HepG2 (cell line): ENCODE measurements around the gene IMPACT. TPM values are rescaled to one million over a fixed set of nuclear protein-coding genes. Genes with fewer than 3 reads are reported as not detected.

Source experiments
- BRCA1 ChIP-seq: sonication (generic); formaldehyde crosslinking; IDR thresholded peaks from 2 replicates; pipeline ENCODE4 v1.4.0; 2020; ENCODE audit warnings: missing genetic modification reagents
- EZH2 ChIP-seq: conservative IDR thresholded peaks from 2 replicates; pipeline ENCODE4 v1.6.1; 2012; ENCODE audit warnings: mild to moderate bottlenecking, low read depth, low read length, moderate library complexity
- GTF2F1 ChIP-seq: fragments of 150-350 bp; IDR thresholded peaks from 2 replicates; pipeline ENCODE4 v1.6.1; 2014; ENCODE audit warnings: low read length
- GZF1 ChIP-seq: sonication (generic); formaldehyde crosslinking; IDR thresholded peaks from 2 replicates; pipeline ENCODE4 v1.5.1; 2020; ENCODE audit warnings: mild to moderate bottlenecking, missing genetic modification reagents
- MBD4 ChIP-seq: IDR thresholded peaks from 2 replicates; pipeline ENCODE4 v1.6.1; 2012; ENCODE audit warnings: low read length, inconsistent platforms, borderline replicate concordance
- MEIS2 ChIP-seq: sonication (generic); formaldehyde crosslinking; IDR thresholded peaks from 2 replicates; pipeline ENCODE4 v1.9.0; 2021; ENCODE audit warnings: mild to moderate bottlenecking, missing genetic modification reagents
- NFKBIZ ChIP-seq: IDR thresholded peaks from 2 replicates; pipeline ENCODE4 v1.6.1; 2018; ENCODE audit warnings: missing genetic modification reagents, missing compliant biosample characterization
- NPAS2 ChIP-seq: sonication (generic); formaldehyde crosslinking; IDR thresholded peaks from 2 replicates; pipeline ENCODE4 v1.8.0; 2022; ENCODE audit warnings: mild to moderate bottlenecking, missing genetic modification reagents, borderline replicate concordance
- SCMH1 ChIP-seq: sonication (generic); formaldehyde crosslinking; IDR thresholded peaks from 2 replicates; pipeline ENCODE4 v1.9.0; 2021; ENCODE audit warnings: missing genetic modification reagents, mild to moderate bottlenecking, borderline replicate concordance
- SNAI1 ChIP-seq: sonication (generic); formaldehyde crosslinking; IDR thresholded peaks from 2 replicates; pipeline ENCODE4 v1.5.0; 2020; ENCODE audit warnings: mild to moderate bottlenecking, missing genetic modification reagents, borderline replicate concordance
- SRSF1 ChIP-seq: fragments of 200-400 bp; formaldehyde crosslinking; optimal IDR thresholded peaks from 2 replicates; pipeline ENCODE3; 2017; ENCODE audit warnings: mild to moderate bottlenecking, low read depth, low read length, moderate library complexity
- ZEB1 ChIP-seq: IDR thresholded peaks from 2 replicates; pipeline ENCODE4 v1.6.1; 2012; ENCODE audit warnings: mild to moderate bottlenecking, low read depth, inconsistent platforms; ENCODE audit not compliant: insufficient replicate concordance
- ZFP36 ChIP-seq: fragments of 150-350 bp; IDR thresholded peaks from 2 replicates; pipeline ENCODE4 v1.6.1; 2018; ENCODE audit warnings: borderline replicate concordance, low read length, low read depth; ENCODE audit not compliant: partially characterized antibody
- ZFY ChIP-seq: sonication (generic); formaldehyde crosslinking; IDR thresholded peaks from 2 replicates; pipeline ENCODE4 v1.4.0; 2020; ENCODE audit warnings: missing genetic modification reagents
- ZKSCAN5 ChIP-seq: sonication (generic); formaldehyde crosslinking; IDR thresholded peaks from 2 replicates; pipeline ENCODE4 v1.5.1; 2020; ENCODE audit warnings: mild to moderate bottlenecking, missing genetic modification reagents
- ZNF234 ChIP-seq: sonication (generic); formaldehyde crosslinking; conservative IDR thresholded peaks from 2 replicates; pipeline ENCODE4 v1.5.1; 2020; ENCODE audit warnings: mild to moderate bottlenecking, missing genetic modification reagents
- ZNF766 ChIP-seq: sonication (generic); formaldehyde crosslinking; IDR thresholded peaks from 2 replicates; pipeline ENCODE4 v1.5.0; 2020; ENCODE audit warnings: missing genetic modification reagents, borderline replicate concordance
- polyA plus RNA-seq, 8 experiments: library from polyadenylated mRNA; depleted of rRNA in 3 of 8; stranded (reverse) in 7 of 8; unstranded in 1 of 8; fragments of >200 nt; fragmentation: Illumina TruSeq in 4 of 8; extraction: Trizol in 4 of 8; gene quantifications; 2 replicates each; pipeline versions ENCODE4 v1.2.1 to v1.2.3, GENCODE V29; 2011 to 2016; ENCODE audit warnings: low read depth in 4 of 8, missing spikeins in 1 of 8, mixed read lengths in 1 of 8; ENCODE audit not compliant: insufficient read depth in 1 of 8
- total RNA-seq, 5 experiments: library from RNA; depleted of rRNA; stranded (reverse); fragments of >200 nt; fragmentation: Illumina TruSeq; extraction: Trizol; gene quantifications; 2 replicates each; pipeline ENCODE4 v1.2.3, GENCODE V29; 2016; ENCODE audit warnings: low read depth in 1 of 5
- TF ChIP-seq, protein P1 (sequence below), 2 experiments: sonication (generic) in 1 of 2; formaldehyde crosslinking in 1 of 2; IDR thresholded peaks; 2 replicates each; pipeline versions ENCODE4 v1.4.0 to v1.6.1; 2018 to 2020; ENCODE audit warnings: missing genetic modification reagents in 2 of 2, borderline replicate concordance in 1 of 2, low read depth in 1 of 2, mild to moderate bottlenecking in 1 of 2, missing biosample characterization in 1 of 2
- TF ChIP-seq, protein P2 (sequence below): sonication (generic); formaldehyde crosslinking; IDR thresholded peaks from 2 replicates; pipeline ENCODE4 v1.4.0; 2020; ENCODE audit warnings: missing genetic modification reagents
- TF ChIP-seq, protein P3 (sequence below): sonication (generic); formaldehyde crosslinking; IDR thresholded peaks from 2 replicates; pipeline ENCODE4 v1.8.1; 2023; ENCODE audit warnings: missing genetic modification reagents, mild to moderate bottlenecking, borderline replicate concordance
- TF ChIP-seq, protein P4 (sequence below): sonication (generic); formaldehyde crosslinking; IDR thresholded peaks from 2 replicates; pipeline ENCODE4 v1.4.0; 2020; ENCODE audit warnings: missing genetic modification reagents, borderline replicate concordance
- TF ChIP-seq, protein P5 (sequence below): sonication (generic); formaldehyde crosslinking; IDR thresholded peaks from 2 replicates; pipeline ENCODE4 v1.9.0; 2021; ENCODE audit warnings: missing genetic modification reagents, borderline replicate concordance
- TF ChIP-seq, protein P6 (sequence below): IDR thresholded peaks from 2 replicates; pipeline ENCODE4 v1.6.1; 2012; ENCODE audit warnings: inconsistent platforms

Gene IMPACT
- total and polyA plus RNA-seq, 2 of the 13 experiments (the other 11 are each of a cell fraction or from before 2014, with no cell fraction given), result 5.0 to 7.7 TPM

DNA sequence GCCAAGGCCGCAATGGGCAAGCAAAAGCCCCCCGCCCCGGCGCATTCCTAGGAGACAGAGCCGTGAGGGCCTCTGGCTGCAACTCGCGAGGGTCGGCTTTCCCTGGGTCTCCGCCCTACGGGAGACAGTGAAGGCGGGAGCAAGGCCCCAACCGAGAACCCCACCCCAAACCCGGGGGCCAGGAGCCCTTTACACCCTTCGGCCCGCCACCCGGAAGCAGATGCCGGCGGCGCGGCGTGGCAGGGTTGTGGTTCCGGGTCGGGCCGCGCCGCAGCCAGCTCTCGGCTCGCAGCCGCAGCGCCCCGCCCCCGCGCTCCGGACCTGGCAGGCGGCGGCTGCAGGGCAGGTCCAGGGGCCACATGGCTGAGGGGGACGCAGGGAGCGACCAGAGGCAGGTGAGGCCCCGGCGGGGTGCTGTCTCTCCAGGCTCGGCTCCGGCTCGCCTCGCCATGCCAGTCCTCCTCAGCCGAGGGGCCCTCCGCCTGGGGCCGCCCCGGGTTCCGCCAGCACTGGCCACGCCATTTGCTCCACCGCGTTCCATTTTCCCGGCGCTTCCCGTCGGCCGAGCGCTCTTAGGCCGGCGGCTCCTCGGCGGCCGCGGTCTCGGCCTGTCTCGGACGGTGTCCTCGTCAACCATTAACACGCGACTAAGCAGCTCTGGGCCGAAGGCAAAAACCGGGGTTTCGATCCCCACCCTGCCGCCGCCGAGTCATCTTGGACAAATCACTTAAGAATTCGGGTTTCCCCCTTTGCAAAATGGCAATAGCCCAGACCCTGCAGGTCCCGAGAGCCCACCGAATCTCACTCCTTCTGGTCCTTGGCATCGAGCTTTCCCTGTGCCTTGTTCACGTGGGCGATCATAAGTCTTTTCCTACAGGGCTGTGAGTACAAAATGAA, at the start of gene IMPACT (continued):
- TF ChIP-seq, protein P1, sequence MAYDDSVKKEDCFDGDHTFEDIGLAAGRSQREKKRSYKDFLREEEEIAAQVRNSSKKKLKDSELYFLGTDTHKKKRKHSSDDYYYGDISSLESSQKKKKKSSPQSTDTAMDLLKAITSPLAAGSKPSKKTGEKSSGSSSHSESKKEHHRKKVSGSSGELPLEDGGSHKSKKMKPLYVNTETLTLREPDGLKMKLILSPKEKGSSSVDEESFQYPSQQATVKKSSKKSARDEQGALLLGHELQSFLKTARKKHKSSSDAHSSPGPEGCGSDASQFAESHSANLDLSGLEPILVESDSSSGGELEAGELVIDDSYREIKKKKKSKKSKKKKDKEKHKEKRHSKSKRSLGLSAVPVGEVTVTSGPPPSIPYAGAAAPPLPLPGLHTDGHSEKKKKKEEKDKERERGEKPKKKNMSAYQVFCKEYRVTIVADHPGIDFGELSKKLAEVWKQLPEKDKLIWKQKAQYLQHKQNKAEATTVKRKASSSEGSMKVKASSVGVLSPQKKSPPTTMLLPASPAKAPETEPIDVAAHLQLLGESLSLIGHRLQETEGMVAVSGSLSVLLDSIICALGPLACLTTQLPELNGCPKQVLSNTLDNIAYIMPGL (CRISPR knock-in tag; IDR thresholded peaks at IDR 0.05; ENCODE audit: borderline replicate concordance in 1 of 2, low read depth in 1 of 2), result peak; percentile 50 to 67; a peak in 1 of 4 replicates
- TF ChIP-seq GTF2F1 (no peak), ZEB1 (no peak), ZNF766 (no peak), MBD4 (no peak), NPAS2 (CRISPR knock-in tag) (no peak), ZNF234 (no peak), SNAI1 (0 out of 2 replicates have a peak, but pooled peaks have one; percentile 47), NFKBIZ (no peak), SRSF1 (peak; percentile 57), GZF1 (CRISPR knock-in tag) (no peak), EZH2 (no peak), ZFP36 (no peak), ZFY (CRISPR knock-in tag) (peak; percentile 82), ZKSCAN5 (no peak), BRCA1 (CRISPR knock-in tag) (no peak), MEIS2 (no peak), SCMH1 (CRISPR knock-in tag) (no peak)
- TF ChIP-seq, protein P2, sequence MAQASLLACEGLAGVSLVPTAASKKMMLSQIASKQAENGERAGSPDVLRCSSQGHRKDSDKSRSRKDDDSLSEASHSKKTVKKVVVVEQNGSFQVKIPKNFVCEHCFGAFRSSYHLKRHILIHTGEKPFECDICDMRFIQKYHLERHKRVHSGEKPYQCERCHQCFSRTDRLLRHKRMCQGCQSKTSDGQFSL, result no peak
- TF ChIP-seq, protein P3, sequence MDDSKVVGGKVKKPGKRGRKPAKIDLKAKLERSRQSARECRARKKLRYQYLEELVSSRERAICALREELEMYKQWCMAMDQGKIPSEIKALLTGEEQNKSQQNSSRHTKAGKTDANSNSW (CRISPR knock-in tag), result no peak
- TF ChIP-seq, protein P4, sequence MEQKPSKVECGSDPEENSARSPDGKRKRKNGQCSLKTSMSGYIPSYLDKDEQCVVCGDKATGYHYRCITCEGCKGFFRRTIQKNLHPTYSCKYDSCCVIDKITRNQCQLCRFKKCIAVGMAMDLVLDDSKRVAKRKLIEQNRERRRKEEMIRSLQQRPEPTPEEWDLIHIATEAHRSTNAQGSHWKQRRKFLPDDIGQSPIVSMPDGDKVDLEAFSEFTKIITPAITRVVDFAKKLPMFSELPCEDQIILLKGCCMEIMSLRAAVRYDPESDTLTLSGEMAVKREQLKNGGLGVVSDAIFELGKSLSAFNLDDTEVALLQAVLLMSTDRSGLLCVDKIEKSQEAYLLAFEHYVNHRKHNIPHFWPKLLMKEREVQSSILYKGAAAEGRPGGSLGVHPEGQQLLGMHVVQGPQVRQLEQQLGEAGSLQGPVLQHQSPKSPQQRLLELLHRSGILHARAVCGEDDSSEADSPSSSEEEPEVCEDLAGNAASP (CRISPR knock-in tag), result no peak
- TF ChIP-seq, protein P5, sequence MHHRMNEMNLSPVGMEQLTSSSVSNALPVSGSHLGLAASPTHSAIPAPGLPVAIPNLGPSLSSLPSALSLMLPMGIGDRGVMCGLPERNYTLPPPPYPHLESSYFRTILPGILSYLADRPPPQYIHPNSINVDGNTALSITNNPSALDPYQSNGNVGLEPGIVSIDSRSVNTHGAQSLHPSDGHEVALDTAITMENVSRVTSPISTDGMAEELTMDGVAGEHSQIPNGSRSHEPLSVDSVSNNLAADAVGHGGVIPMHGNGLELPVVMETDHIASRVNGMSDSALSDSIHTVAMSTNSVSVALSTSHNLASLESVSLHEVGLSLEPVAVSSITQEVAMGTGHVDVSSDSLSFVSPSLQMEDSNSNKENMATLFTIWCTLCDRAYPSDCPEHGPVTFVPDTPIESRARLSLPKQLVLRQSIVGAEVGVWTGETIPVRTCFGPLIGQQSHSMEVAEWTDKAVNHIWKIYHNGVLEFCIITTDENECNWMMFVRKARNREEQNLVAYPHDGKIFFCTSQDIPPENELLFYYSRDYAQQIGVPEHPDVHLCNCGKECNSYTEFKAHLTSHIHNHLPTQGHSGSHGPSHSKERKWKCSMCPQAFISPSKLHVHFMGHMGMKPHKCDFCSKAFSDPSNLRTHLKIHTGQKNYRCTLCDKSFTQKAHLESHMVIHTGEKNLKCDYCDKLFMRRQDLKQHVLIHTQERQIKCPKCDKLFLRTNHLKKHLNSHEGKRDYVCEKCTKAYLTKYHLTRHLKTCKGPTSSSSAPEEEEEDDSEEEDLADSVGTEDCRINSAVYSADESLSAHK (CRISPR knock-in tag), result no peak
- TF ChIP-seq, protein P6, sequence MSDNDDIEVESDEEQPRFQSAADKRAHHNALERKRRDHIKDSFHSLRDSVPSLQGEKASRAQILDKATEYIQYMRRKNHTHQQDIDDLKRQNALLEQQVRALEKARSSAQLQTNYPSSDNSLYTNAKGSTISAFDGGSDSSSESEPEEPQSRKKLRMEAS, result peak; percentile 86
